ENCODE data around the gene AMOTL2. TPM values are rescaled to one million over a fixed set of nuclear protein-coding genes. Genes with fewer than 3 reads are reported as not detected.

The AMOTL2 gene
- total and polyA plus RNA-seq, 2 experiments from 2014 or later, result 63.9 to 81.6 TPM

DNA sequence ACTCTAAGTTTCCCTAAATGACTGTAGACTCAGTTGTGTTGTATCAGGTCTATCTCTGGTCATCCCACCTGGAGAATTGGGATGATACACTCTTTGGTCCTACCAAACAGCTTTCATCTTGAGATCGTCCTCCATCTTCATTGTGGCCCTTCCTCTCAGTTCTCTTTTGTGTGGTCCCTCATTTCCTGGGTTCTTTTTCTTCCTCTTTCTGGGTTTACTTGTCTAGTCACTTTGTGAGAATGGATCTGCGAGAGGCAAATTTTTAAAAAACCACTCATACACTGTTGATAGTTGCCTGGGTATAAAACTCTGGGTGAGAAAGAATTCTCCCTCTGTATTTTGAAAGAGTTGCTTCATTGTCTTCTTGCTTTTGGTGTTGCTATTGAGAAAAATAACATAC, 6.0 kb upstream of the AMOTL2 start:
- Histone ChIP-seq H3K4me2 (no peak overlapping the region), H3K79me2 (no peaks in the 10 kb centered on the region), H3K4me3 (no peak overlapping the region), H3K4me1 (ENCODE audit: insufficient read depth) (peaks cover 7% of the 10 kb centered on the region), H4K20me1 (ENCODE audit: insufficient read depth, poor library complexity, severe bottlenecking) (no peaks in the 10 kb centered on the region), H3K9me3 (ENCODE audit: low read depth) (no peaks in the 10 kb centered on the region), H3K36me3 (replicated peaks; ENCODE audit: insufficient read depth, low read depth) (no peaks in the 10 kb centered on the region), H2AFZ (no peak overlapping the region), H3K9me2 (replicated peaks; ENCODE audit: insufficient read depth) (no peaks in the 10 kb centered on the region), H3K27ac (no peak overlapping the region), H3K27me3 (no peaks in the 10 kb centered on the region)
- TF ChIP-seq, protein P1, sequence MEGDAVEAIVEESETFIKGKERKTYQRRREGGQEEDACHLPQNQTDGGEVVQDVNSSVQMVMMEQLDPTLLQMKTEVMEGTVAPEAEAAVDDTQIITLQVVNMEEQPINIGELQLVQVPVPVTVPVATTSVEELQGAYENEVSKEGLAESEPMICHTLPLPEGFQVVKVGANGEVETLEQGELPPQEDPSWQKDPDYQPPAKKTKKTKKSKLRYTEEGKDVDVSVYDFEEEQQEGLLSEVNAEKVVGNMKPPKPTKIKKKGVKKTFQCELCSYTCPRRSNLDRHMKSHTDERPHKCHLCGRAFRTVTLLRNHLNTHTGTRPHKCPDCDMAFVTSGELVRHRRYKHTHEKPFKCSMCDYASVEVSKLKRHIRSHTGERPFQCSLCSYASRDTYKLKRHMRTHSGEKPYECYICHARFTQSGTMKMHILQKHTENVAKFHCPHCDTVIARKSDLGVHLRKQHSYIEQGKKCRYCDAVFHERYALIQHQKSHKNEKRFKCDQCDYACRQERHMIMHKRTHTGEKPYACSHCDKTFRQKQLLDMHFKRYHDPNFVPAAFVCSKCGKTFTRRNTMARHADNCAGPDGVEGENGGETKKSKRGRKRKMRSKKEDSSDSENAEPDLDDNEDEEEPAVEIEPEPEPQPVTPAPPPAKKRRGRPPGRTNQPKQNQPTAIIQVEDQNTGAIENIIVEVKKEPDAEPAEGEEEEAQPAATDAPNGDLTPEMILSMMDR (IDR thresholded peaks at IDR 0.05; ENCODE audit: poor library complexity), result no peak
- TF ChIP-seq EZH2phosphoT487 (IDR thresholded peaks at IDR 0.05; ENCODE audit: low read depth, severe bottlenecking, unreplicated experiment) (no peak), EZH2 (IDR thresholded peaks at IDR 0.05; ENCODE audit: borderline replicate concordance) (no peak)
- DNase-seq (ENCODE audit: low spot score), result no peak
- WGBS (ENCODE audit: low lambda C conversion rate, missing lambda C conversion rate), result 100% methylated on average over 2 of the region's 2 CpGs

DNA sequence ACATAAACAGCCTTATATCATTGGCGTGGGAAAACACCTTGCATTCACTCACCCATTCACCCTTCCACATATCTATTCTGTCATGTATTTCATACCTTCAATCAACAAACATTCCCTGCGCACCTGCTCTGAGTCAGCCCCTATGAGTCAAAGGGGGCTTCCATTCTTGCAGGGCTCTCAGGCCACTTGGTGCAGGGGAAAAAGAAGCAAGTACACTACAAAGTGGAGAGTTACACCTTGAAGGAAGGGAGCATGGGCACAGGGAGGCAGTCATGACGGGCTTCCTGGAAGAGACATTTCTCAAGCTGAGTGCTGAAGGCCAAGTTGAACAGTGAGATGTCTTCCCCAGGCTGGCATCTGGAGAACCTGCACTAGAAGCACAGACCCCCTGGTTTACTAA, 4.6 kb upstream of the AMOTL2 start:
- Histone ChIP-seq H2AFZ (no peak overlapping the region), H3K4me3 (no peak overlapping the region), H3K79me2 (peaks cover 2% of the 10 kb centered on the region), H3K27ac (no peak overlapping the region), H3K9me3 (ENCODE audit: low read depth) (no peaks in the 10 kb centered on the region), H4K20me1 (ENCODE audit: insufficient read depth, poor library complexity, severe bottlenecking) (no peaks in the 10 kb centered on the region), H3K36me3 (replicated peaks; ENCODE audit: insufficient read depth, low read depth) (no peaks in the 10 kb centered on the region), H3K4me1 (ENCODE audit: insufficient read depth) (peaks cover 10% of the 10 kb centered on the region), H3K27me3 (no peaks in the 10 kb centered on the region), H3K9me2 (replicated peaks; ENCODE audit: insufficient read depth) (no peaks in the 10 kb centered on the region), H3K4me2 (no peak overlapping the region)
- WGBS (ENCODE audit: low lambda C conversion rate, missing lambda C conversion rate), result 78% methylated on average over 3 of the region's 3 CpGs
- DNase-seq (ENCODE audit: low spot score), result no peak
- TF ChIP-seq EZH2 (IDR thresholded peaks at IDR 0.05; ENCODE audit: borderline replicate concordance), result no peak
- no peak for TF ChIP-seq EZH2phosphoT487 (IDR thresholded peaks at IDR 0.05; ENCODE audit: low read depth, severe bottlenecking, unreplicated experiment)
- TF ChIP-seq, protein P1 (IDR thresholded peaks at IDR 0.05; ENCODE audit: poor library complexity), result no peak

DNA sequence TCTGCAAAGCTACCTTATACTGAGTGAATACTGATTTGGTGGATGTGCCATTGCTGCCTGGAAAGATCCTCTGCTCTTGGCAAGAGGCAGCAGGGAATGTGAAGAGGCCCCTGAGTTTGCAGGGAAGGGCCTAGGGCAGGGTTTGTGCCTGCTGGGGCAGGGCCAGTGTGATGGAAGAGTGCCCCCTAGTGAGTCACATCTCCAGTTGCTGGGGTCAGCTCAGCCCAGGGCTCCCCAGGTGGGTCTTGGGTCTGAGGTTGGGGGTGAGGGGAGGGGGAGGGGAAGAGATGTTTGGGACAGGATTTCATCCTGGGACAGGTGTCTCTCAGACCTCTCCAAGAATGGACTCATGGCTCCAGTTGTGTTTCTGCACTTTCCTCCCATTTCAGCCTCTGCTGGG, 4.1 kb upstream of the AMOTL2 start:
- Histone ChIP-seq H3K9me3 (ENCODE audit: low read depth) (no peaks in the 10 kb centered on the region), H4K20me1 (ENCODE audit: insufficient read depth, poor library complexity, severe bottlenecking) (no peaks in the 10 kb centered on the region), H2AFZ (no peak overlapping the region), H3K4me2 (no peak overlapping the region), H3K27ac (no peak overlapping the region), H3K4me3 (no peak overlapping the region), H3K9me2 (replicated peaks; ENCODE audit: insufficient read depth) (no peaks in the 10 kb centered on the region), H3K4me1 (ENCODE audit: insufficient read depth) (peaks cover 10% of the 10 kb centered on the region), H3K79me2 (peaks cover 4% of the 10 kb centered on the region), H3K36me3 (replicated peaks; ENCODE audit: insufficient read depth, low read depth) (no peaks in the 10 kb centered on the region), H3K27me3 (no peaks in the 10 kb centered on the region)
- TF ChIP-seq EZH2phosphoT487 (IDR thresholded peaks at IDR 0.05; ENCODE audit: low read depth, severe bottlenecking, unreplicated experiment), result no peak
- TF ChIP-seq, protein P1 (IDR thresholded peaks at IDR 0.05; ENCODE audit: poor library complexity), result peak; percentile 48
- DNase-seq (ENCODE audit: low spot score), result peak; percentile 64

GRCh38 chr3:134377896-134378295, 3.6 kb upstream of the AMOTL2 start:
- no peaks in the 10 kb centered on the region for H3K27me3 ChIP-seq
- DNase-seq (ENCODE audit: low spot score), result no peak
- H3K27ac ChIP-seq, result no peak overlapping the region
- TF ChIP-seq EZH2phosphoT487 (IDR thresholded peaks at IDR 0.05; ENCODE audit: low read depth, severe bottlenecking, unreplicated experiment) (no peak), EZH2 (IDR thresholded peaks at IDR 0.05; ENCODE audit: borderline replicate concordance) (no peak)
- TF ChIP-seq, protein P1 (IDR thresholded peaks at IDR 0.05; ENCODE audit: poor library complexity), result no peak
- H3K9me3 ChIP-seq (ENCODE audit: low read depth), result no peaks in the 10 kb centered on the region
- no peak overlapping the region for H3K4me2 ChIP-seq
- H3K9me2 ChIP-seq (replicated peaks; ENCODE audit: insufficient read depth), result no peaks in the 10 kb centered on the region
- peaks cover 9% of the 10 kb centered on the region for H3K79me2 ChIP-seq
- H4K20me1 ChIP-seq (ENCODE audit: insufficient read depth, poor library complexity, severe bottlenecking), result peaks cover 3% of the 10 kb centered on the region
- no peaks in the 10 kb centered on the region for H3K36me3 ChIP-seq (replicated peaks; ENCODE audit: insufficient read depth, low read depth)
- H3K4me1 ChIP-seq (ENCODE audit: insufficient read depth), result peaks cover 10% of the 10 kb centered on the region
- 96% methylated on average over 3 of the region's 3 CpGs for WGBS (ENCODE audit: low lambda C conversion rate, missing lambda C conversion rate)
- no peak overlapping the region for H2AFZ ChIP-seq
- H3K4me3 ChIP-seq, result no peak overlapping the region

Measured in hepatocyte (in vitro differentiated cells).